Measurements from ENCODE around the gene POC1A.

Gene POC1A

GRCh38 chr3:52056968-52057811, 97.0 kb downstream of the POC1A start (continued):
- peak; percentile 32; the same call in 1 of the 2 replicates for TF ChIP-seq KLF16 (tag by site-specific recombination; IDR thresholded peaks at IDR 0.05)
- TF ChIP-seq ZNF214 (tag by site-specific recombination; IDR thresholded peaks at IDR 0.05; ENCODE audit: borderline replicate concordance), result no peak
- TF ChIP-seq GLIS1 (tag by site-specific recombination; IDR thresholded peaks at IDR 0.05), result no peak
- TF ChIP-seq MEIS1 (CRISPR knock-in tag; IDR thresholded peaks at IDR 0.05; ENCODE audit: borderline replicate concordance), result no peak
- no peak for TF ChIP-seq SETDB1 (IDR thresholded peaks at IDR 0.05; ENCODE audit: insufficient read length, low read length)
- TF ChIP-seq GLIS2 (tag by site-specific recombination; IDR thresholded peaks at IDR 0.05), result peak; percentile 56
- no peak for TF ChIP-seq ZNF473 (tag by site-specific recombination; IDR thresholded peaks at IDR 0.05)
- TF ChIP-seq KLF7 (tag by site-specific recombination; IDR thresholded peaks at IDR 0.05; ENCODE audit: borderline replicate concordance), result no peak
- TF ChIP-seq ZFP37 (tag by site-specific recombination; IDR thresholded peaks at IDR 0.05), result no peak
- TF ChIP-seq ZNF548 (tag by site-specific recombination; IDR thresholded peaks at IDR 0.05), result no peak
- no peak for TF ChIP-seq ZBTB6 (tag by site-specific recombination; IDR thresholded peaks at IDR 0.05)
- peak; percentile 43 for TF ChIP-seq ZBTB26 (tag by site-specific recombination; optimal IDR thresholded peaks at IDR 0.05)
- no peak for TF ChIP-seq ZNF843 (tag by site-specific recombination; IDR thresholded peaks at IDR 0.05)
- peak; percentile 61; the same call in 1 of the 2 replicates for TF ChIP-seq SCRT2 (tag by site-specific recombination; IDR thresholded peaks at IDR 0.05)
- no peak for TF ChIP-seq ZNF624 (tag by site-specific recombination; IDR thresholded peaks at IDR 0.05)
- TF ChIP-seq ZNF157 (tag by site-specific recombination; IDR thresholded peaks at IDR 0.05), result no peak
- TF ChIP-seq TRIM28 (IDR thresholded peaks at IDR 0.05; ENCODE audit: borderline replicate concordance, low read length), result no peak
- TF ChIP-seq ZNF561 (tag by site-specific recombination; IDR thresholded peaks at IDR 0.05; ENCODE audit: borderline replicate concordance), result no peak; the same call in 1 of the 2 replicates
- no peak for TF ChIP-seq OVOL3 (tag by site-specific recombination; IDR thresholded peaks at IDR 0.05)
- no peak for TF ChIP-seq TSHZ1 (tag by site-specific recombination; IDR thresholded peaks at IDR 0.05; ENCODE audit: borderline replicate concordance)
- no peak for TF ChIP-seq PRDM6 (tag by site-specific recombination; IDR thresholded peaks at IDR 0.05)
- TF ChIP-seq ZNF223 (tag by site-specific recombination; IDR thresholded peaks at IDR 0.05), result no peak
- no peak; the same call in 1 of the 2 replicates for TF ChIP-seq REST (tag by site-specific recombination; IDR thresholded peaks at IDR 0.05)
- TF ChIP-seq ZNF610 (tag by site-specific recombination; IDR thresholded peaks at IDR 0.05; ENCODE audit: borderline replicate concordance), result no peak
- TF ChIP-seq ZNF600 (tag by site-specific recombination; IDR thresholded peaks at IDR 0.05), result 0 out of 2 replicates have a peak, but pooled peaks have one; percentile 29
- no peak for TF ChIP-seq ATF2 (tag by site-specific recombination; IDR thresholded peaks at IDR 0.05; ENCODE audit: low read depth)
- peak; percentile 99 for TF ChIP-seq ZNF335 (tag by site-specific recombination; conservative IDR thresholded peaks at IDR 0.05)

Data from HEK293 (cell line).